GM18858 (cell line): ENCODE data around the gene PALMD.

Experiments used
- ATAC-seq: cut with Tn5 transposase; IDR thresholded peaks from one replicate; pipeline ENCODE4 v1.9.1; 2021; ENCODE audit not compliant: unreplicated experiment

PALMD gene

DNA sequence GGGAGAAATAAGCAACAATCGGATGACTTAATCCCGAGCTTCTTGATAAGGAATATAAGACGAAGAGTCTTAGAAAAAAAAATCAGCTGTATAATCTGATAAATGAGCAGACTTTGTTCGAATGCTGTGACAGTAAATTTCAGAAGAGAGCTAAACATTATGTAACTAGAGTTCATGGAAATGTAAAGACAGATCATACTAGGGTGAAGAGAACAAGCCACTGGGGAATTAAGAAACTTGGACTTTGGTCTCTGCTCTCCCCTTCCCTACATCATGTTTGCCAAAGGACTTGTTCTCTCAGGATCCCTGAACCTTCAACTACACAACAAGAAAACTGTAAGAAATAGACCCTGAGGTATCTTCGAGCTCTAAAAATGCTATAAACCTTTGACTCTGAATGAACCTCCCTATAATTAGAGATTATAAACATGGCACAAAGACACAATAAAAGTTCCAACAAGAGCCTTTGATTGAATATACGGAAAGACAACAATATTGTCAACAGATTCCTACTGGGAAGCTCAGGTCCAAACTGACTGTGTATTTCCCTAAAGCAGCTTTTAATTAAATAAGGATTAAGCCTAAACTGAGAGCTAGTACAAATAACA, 93.0 kb downstream of the PALMD start:
- no peak for ATAC-seq

DNA sequence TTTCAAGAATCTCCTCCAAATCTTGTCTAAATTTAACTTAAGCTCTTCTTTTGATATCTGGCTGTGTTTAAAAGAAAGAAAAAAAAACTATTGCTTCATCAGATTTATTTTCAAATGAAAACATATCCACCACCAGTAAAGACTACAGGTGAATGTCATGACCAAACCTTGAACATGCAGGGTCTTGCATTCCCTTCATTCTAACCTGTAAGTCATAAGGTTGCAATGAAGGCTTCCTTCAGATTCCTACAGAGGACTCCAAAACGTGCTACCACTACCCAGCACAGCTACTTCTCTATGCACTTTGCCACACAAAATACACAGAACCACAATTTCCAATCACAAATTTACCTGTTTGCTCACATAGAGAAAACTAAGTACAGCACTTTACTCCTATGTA, 94.2 kb downstream of the PALMD start:
- no peak for ATAC-seq
